ENCODE measurements around the gene FEZ2. TPM values are rescaled to one million over a fixed set of nuclear protein-coding genes. Genes with fewer than 3 reads are reported as not detected.

FEZ2 gene
- total and polyA plus RNA-seq, 3 donors from 2014 or later, result 46.2 to 63.6 (median 56.6) TPM

DNA sequence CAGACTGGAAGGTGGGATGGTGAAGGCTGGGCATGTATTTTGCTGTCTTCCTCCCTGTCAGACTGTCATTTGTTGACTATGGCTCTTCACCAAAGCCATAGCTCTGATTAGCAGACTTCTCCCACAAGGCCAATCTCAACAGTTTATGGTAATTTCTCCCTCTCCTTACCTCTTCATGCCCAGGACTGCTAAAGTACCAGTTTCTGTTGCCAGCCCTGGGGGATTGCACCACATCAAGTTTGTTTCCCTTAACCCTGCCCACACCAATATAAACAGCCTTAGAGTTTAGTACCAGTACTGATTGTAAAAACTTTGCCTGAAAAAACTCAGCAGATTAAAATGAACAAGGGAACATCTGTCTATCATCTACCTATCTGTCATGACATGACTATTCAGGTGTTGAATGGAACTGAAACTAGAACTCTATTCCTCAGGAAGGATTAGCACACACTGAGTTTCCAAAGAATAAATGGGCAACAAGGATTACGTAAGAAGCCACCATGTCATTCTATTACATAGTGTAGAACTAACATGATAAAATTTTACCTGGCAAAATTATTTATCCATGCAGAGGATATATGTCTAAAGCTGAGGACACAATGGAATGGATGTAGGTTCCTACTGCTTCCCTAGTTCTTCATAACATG lies 13.7 kb downstream of the FEZ2 start:
- intact Hi-C loops (cut with DNase I; ENCODE audit: low total_unique reads), result no loop called here
- Histone ChIP-seq H3K4me3 (no peak overlapping the region), H3K9me3 (no peaks in the 10 kb centered on the region), H3K27ac (no peak overlapping the region), H3K36me3 (ENCODE audit: low read depth, missing control alignments) (no peaks in the 10 kb centered on the region), H3K27me3 (no peaks in the 10 kb centered on the region), H3K4me1 (no peaks in the 10 kb centered on the region)
- TF ChIP-seq, protein P1, sequence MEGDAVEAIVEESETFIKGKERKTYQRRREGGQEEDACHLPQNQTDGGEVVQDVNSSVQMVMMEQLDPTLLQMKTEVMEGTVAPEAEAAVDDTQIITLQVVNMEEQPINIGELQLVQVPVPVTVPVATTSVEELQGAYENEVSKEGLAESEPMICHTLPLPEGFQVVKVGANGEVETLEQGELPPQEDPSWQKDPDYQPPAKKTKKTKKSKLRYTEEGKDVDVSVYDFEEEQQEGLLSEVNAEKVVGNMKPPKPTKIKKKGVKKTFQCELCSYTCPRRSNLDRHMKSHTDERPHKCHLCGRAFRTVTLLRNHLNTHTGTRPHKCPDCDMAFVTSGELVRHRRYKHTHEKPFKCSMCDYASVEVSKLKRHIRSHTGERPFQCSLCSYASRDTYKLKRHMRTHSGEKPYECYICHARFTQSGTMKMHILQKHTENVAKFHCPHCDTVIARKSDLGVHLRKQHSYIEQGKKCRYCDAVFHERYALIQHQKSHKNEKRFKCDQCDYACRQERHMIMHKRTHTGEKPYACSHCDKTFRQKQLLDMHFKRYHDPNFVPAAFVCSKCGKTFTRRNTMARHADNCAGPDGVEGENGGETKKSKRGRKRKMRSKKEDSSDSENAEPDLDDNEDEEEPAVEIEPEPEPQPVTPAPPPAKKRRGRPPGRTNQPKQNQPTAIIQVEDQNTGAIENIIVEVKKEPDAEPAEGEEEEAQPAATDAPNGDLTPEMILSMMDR (IDR thresholded peaks at IDR 0.05), result no peak
- no peak for TF ChIP-seq POLR2A (IDR thresholded peaks at IDR 0.05)
- 97 to 100% methylated on average over 1 of the region's 1 CpG for WGBS, 2 donors
- no peak for DNase-seq

DNA sequence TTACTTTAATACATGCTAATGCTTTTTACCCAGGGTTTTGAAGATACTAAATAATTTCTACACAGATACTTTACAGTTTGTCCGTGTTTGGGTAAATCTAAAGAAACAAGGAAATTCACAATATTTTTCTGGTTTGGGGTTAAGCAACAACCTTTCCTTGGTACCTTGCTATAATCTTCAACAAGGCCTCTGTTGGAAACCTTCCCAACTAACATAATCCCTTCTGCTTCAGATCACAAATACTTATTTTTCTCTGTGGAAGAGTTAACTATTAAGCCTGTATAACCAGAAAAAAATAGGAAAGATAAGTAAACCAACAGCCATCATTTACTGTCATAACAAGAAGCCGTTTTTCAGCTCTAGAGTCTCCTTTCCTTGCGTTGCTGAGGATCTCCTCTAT lies 15.0 kb downstream of the FEZ2 start:
- Histone ChIP-seq H3K4me3 (no peak overlapping the region), H3K27ac (no peak overlapping the region), H3K4me1 (no peaks in the 10 kb centered on the region), H3K36me3 (ENCODE audit: low read depth, missing control alignments) (no peaks in the 10 kb centered on the region), H3K27me3 (no peaks in the 10 kb centered on the region), H3K9me3 (no peaks in the 10 kb centered on the region)
- WGBS, 2 donors, result 50 to 78% methylated on average over 3 of the region's 3 CpGs
- intact Hi-C loops (cut with DNase I; ENCODE audit: low total_unique reads), result no loop called here
- TF ChIP-seq POLR2A (IDR thresholded peaks at IDR 0.05), result no peak
- TF ChIP-seq, protein P1 (IDR thresholded peaks at IDR 0.05), result no peak
- DNase-seq, result no peak

DNA sequence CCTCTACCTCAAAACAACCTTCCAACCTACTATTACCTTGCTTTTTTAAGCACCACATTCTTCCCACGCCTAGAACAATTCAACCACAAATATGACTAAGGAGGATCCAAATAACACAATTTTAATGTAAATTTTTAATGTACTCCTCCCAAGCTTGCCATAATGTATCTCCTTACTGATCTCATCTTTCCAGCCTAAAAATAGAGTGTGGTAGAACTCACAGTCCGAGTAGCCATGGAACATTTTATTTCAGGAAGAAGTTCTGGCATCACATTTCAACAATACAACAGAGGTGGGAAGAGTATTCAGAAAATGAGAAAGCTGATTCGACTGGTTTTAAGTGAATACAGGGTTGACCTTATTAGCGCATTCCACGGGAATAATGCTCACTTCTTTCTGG lies 15.4 kb downstream of the FEZ2 start:
- H3K27ac ChIP-seq, result no peak overlapping the region
- H3K36me3 ChIP-seq (ENCODE audit: low read depth, missing control alignments), result no peaks in the 10 kb centered on the region
- no peak for DNase-seq
- no peaks in the 10 kb centered on the region for H3K27me3 ChIP-seq
- no peak overlapping the region for H3K4me3 ChIP-seq
- intact Hi-C loops (cut with DNase I; ENCODE audit: low total_unique reads), result no loop called here
- no peak for TF ChIP-seq POLR2A (IDR thresholded peaks at IDR 0.05)
- TF ChIP-seq, protein P1 (IDR thresholded peaks at IDR 0.05), result no peak
- 73 to 75% methylated on average over 5 of the region's 5 CpGs for WGBS, 2 donors
- H3K9me3 ChIP-seq, result no peaks in the 10 kb centered on the region
- H3K4me1 ChIP-seq, result no peaks in the 10 kb centered on the region

DNA sequence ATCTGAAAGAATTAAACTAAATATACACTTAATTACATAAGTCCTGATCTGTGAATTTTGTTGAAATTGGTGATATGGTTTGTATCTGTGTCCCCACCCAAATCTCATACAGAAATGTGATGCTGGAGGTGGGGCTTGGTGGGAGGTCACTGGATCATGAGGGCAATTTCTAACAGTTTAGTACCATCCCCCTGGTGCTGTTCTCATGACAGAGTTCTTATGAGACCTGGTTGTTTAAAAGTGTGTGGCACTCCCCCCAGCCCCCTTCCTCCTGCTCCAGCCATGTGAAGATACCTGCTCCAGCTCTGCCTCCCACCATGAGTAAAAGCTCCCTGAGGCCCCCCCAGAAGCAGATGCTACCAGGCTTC lies 18.7 kb downstream of the FEZ2 start:
- Histone ChIP-seq H3K27ac (no peak overlapping the region), H3K36me3 (ENCODE audit: low read depth, missing control alignments) (no peaks in the 10 kb centered on the region), H3K27me3 (no peaks in the 10 kb centered on the region), H3K9me3 (no peaks in the 10 kb centered on the region), H3K4me3 (no peak overlapping the region), H3K4me1 (no peaks in the 10 kb centered on the region)
- TF ChIP-seq, protein P1 (IDR thresholded peaks at IDR 0.05), result no peak
- intact Hi-C loops (cut with DNase I; ENCODE audit: low total_unique reads), result no loop called here
- no peak for DNase-seq

Data from testis (tissue), 3 donors.